Bone marrow (tissue), 2 donors: ENCODE results near the gene ATG5.
"Not testable (repeated sequence)": the region's sequence is repeated elsewhere in the genome, so short reads cannot be mapped to it uniquely, and the experiment has no call there.

Experiments used
- DNase-seq, 2 donors: peaks; one replicate each; lab custom pipeline; 2025; lab: John Stamatoyannopoulos, UW

The ATG5 gene

DNA sequence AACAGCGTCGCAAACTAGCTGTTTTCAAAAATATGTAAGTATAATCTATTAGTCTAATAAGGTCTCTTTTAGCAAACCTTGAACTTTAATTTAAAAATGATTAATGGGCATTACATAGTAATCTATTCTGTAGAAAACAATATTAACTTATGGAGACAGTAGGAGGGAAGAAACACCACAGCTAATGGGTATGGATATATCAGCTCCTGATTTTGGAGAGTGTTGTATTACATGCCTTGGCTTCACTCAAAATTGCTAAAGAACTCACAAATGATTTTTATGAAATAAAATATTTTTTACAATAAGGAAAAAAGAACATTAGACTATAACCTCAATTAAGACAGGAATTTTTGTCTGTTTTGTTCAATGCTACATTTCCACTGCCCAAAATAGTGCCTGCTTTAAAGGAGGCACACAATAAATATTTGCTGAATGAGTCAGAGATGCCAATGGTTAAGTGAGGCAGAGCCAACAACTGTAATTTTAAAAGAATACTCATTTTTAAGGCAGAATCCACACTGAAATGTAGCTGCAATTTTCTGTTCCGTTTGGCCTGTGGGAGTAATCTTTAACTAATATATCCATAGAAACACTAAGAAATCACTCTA lies 15.7 kb downstream of the ATG5 start:
- no peak for DNase-seq

- DNase-seq: no peak
These were observed 16.6 kb downstream of the ATG5 start for GRCh38 chr6:106308985-106309384.

GRCh38 chr6:106305740-106306139 lies 19.8 kb downstream of the ATG5 start:
- no peak for DNase-seq

DNA sequence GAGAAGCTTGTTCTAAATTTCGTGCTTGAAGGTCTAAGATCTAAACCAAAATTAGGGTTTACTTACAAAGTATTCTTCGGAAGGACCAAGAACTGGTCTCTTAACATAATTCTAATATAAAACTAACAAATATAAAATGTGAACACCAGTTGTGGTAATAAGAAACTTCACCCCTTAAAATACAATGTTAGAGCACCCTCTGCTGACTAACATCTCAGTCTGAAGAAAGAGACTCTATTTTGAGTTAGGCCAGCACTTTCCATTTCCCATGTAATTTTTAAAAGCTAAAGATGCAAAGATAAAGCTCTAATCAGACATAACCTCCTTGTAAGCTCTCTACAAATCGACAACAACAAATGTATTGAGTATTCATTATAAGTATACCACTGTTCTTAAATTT lies 24.6 kb downstream of the ATG5 start:
- DNase-seq: no peak

GRCh38 chr6:106300020-106300780 lies 25.4 kb downstream of the ATG5 start:
- DNase-seq: no peak

DNA sequence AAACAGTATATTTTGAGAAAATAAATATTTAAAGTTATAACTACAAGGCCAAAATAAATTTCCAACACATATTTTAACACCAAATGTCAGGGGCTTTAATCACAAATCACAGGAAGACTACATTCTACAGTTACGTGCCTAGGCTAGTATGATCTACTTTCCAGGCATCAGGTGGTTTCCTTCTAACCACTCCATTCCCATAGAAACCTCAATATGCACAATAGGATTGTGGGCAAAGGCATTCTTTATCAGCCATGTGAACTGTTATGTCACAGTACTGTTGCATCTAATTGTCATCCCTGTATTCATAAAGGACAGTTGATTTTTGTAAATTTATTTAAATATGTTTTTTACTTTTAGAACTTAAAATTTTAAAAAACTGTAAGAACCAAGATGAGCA lies 32.4 kb downstream of the ATG5 start:
- DNase-seq: no peak

DNA sequence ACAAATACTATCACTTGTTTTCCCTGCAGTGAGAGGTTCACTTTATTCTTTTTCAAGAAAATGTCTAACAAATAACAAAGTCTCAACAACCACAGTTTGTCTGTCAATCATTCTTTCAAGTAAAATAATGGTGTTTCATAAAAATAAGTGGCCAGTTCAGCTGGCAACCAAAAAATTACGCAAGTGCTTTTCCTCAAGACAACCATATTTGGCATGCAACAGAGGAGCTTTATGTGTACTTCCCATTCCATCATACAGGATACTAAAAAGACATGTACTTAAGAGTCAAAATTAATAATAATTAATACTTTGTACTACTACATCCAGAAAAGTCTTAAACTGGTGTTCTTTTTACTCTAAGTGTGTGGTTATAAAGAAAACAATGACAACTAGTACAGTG lies 34.6 kb downstream of the ATG5 start:
- DNase-seq: no peak

- DNase-seq: no peak
These were observed 35.5 kb downstream of the ATG5 start for GRCh38 chr6:106290032-106290431.

- no peak for DNase-seq
These were observed 38.3 kb downstream of the ATG5 start for GRCh38 chr6:106287215-106287614.

DNA sequence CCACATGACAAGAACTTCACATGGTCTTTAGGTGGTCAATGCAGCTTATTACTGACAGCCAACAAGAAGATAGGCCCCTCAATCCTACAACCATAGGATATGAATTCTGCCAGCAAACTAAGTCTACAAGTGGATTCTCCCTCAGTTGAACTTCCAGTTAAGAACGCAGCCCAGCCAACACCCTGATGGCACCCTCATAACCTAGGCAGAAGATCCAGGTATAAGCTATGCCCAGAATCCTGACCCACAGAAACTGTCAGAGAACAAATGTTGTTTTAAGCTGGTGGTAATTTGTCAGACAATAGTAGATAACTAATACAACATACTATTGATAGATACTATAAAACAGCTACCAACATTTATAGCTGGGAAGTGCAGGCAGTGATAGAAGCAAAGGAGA lies 38.8 kb downstream of the ATG5 start:
- no peak for DNase-seq

GRCh38 chr6:106283481-106283880 lies 42.1 kb downstream of the ATG5 start:
- DNase-seq: no peak

- DNase-seq: no peak
These were observed 43.9 kb downstream of the ATG5 start for GRCh38 chr6:106281661-106282060.

DNA sequence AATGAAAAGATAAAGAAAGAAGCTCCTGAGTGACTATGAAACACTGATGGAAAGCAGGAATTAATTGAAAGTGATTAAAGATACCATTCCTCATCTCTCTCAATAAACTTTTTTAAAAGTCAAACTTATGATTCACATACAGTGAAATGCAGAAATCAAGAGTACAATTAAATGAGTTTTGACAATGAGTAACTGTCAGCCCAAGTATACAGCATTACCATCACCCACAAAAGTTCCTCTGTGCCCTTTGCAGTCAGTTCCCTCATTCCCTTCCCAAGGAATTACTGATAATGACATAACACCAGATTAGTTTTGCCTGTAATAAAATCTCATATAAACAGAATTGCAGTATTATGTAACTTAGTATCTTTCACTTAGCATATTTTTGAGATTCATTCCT lies 44.5 kb downstream of the ATG5 start:
- no peak for DNase-seq

DNA sequence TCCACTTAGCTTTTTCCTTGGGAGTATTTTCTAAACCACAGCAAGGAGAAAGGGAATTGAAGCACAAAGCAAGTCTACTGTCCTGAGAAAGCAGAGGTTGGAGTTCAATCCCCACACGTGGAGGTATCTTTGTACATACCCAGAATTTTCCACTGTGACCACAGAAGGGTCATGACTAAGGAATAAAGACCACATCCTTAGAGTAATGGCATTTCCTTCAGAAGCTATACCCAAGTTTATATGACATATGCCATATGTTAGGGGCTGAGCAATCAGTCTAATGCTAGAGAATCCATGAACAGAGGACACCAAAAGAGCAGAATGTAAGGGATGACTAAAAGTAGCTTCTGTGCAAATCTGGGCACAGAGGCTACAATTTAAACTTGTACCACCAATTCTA lies 46.4 kb downstream of the ATG5 start:
- no peak for DNase-seq

GRCh38 chr6:106275692-106276091 lies 49.9 kb downstream of the ATG5 start:
- no peak for DNase-seq

- no peak for DNase-seq
These were observed 52.5 kb downstream of the ATG5 start for GRCh38 chr6:106273087-106273486.

DNA sequence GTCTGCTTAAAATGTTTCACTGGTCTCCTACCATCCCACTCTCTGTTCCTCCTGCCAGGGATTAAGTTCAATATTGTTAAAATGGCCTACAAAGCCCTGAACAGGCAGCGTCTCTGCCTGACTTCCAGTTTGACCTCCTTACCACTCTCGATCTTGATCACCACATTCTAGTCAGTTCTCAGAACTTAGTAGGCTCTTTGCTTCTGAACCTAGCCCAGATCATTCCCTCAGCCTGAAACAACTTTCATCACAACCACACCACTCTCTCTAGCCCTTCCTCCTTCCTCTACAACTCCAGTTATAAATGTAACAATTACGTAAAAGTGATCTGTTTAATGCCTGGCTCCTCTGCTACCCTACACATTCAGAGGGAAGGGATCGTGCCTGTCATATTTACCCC lies 53.3 kb downstream of the ATG5 start:
- DNase-seq: no peak

GRCh38 chr6:106270414-106270813 lies 55.1 kb downstream of the ATG5 start:
- DNase-seq: no peak

DNA sequence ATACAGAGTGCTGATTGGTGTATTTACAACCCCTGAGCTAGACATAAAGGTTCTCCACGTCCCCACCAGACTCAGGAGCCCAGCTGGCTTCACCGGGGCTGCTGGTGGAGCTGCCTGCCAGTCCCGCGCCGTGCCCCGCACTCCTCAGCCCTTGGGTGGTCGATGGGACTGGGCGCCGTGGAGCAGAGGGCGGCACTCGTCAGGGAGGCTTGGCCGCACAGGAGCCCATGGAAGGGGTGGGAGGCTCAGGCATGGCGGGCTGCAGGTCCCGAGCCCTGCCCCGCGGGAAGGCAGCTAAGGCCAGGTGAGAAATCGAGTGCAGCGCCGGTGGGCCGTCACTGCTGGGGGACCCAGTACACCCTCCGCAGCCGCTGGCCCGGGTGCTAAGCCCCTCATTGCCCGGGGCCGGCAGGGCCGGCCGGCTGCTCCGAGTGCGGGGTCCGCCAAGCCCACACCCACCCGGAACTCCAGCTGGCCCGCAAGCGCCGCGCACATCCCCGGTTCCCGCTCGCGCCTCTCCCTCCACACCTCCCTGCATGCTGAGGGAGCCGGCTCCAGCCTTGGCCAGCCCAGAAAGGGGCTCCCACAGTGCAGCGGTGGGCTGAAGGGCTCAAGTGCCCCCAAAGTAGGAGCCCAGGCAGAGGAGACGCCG lies 56.2 kb downstream of the ATG5 start:
- DNase-seq: not testable (repeated sequence)

GRCh38 chr6:106268500-106268899 lies 57.1 kb downstream of the ATG5 start:
- DNase-seq: not testable (repeated sequence)

DNA sequence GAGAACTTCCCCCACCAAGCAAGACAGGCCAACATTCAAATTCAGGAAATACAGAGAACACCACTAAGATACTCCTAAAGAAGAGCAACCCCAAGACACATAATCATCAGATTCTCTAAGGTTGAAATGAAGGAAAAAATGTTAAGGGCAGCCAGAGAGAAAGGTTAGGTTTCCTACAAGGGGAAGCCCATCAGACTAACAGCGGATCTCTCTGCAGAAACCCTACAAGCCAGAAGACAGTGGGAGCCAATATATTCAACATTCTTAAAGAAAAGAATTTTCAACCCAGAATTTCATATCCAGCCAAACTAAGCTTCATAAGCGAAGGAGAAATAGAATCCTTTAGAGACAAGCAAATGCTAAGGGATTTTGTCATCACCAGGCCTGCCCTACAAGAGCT lies 61.1 kb downstream of the ATG5 start:
- DNase-seq: not testable (repeated sequence)

- not testable (repeated sequence) for DNase-seq
These were observed 65.8 kb downstream of the ATG5 start for GRCh38 chr6:106259748-106260147.

DNA sequence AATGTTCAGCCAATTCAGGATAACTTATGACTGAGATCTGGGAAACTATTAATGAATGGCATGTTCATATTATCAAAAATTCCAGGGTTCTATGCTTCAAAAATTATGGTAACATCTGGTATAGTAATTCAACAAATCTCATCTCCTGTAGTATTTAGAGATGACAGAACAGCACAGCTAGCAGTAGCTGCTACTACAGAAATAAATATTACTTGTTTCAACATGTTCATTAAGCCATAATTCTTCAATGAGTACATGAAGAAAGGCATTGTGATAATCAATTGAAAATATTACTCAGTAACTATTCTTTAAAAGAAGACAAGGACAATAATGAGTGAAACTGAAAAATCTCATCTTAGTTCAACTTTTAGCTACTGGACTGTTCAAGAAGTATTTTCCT lies 66.8 kb downstream of the ATG5 start:
- no peak for DNase-seq
